Cortex of kidney (tissue), 1 donor: ENCODE measurements around the gene IVNS1ABP.
"Not testable (repeated sequence)": the region's sequence is repeated elsewhere in the genome, so short reads cannot be mapped to it uniquely, and the experiment has no call there.

Source experiments
- DNase-seq: peaks from one replicate; lab custom pipeline; 2025; lab: John Stamatoyannopoulos, UW

The IVNS1ABP gene

GRCh38 chr1:185334182-185334581, 17.1 kb upstream of the IVNS1ABP start:
- DNase-seq, result no peak

- DNase-seq, result no peak
Observed at GRCh38 chr1:185328255-185328654, 11.2 kb upstream of the IVNS1ABP start.

GRCh38 chr1:185325413-185325812, 8.4 kb upstream of the IVNS1ABP start:
- DNase-seq, result no peak

- DNase-seq, result no peak
Observed at GRCh38 chr1:185324118-185324517, 7.1 kb upstream of the IVNS1ABP start.

GRCh38 chr1:185322636-185323035, 5.6 kb upstream of the IVNS1ABP start:
- no peak for DNase-seq

- not testable (repeated sequence) for DNase-seq
Observed at GRCh38 chr1:185321653-185322221, 4.7 kb upstream of the IVNS1ABP start.

- DNase-seq, result not testable (repeated sequence)
Observed at GRCh38 chr1:185321104-185321503, 4.1 kb upstream of the IVNS1ABP start.

- no peak for DNase-seq
Observed at GRCh38 chr1:185319139-185319475, 2.1 kb upstream of the IVNS1ABP start.

- DNase-seq, result no peak
Observed at GRCh38 chr1:185318431-185319138, 1.5 kb upstream of the IVNS1ABP start.

- DNase-seq, result no peak
Observed at GRCh38 chr1:185317886-185318310, 855 bp upstream of the IVNS1ABP start.

- DNase-seq, result no peak
Observed at GRCh38 chr1:185316163-185317033, 645 bp downstream of the IVNS1ABP start.

- DNase-seq, result no peak
Observed at GRCh38 chr1:185315445-185316071, 1.5 kb downstream of the IVNS1ABP start.

- no peak for DNase-seq
Observed at GRCh38 chr1:185314411-185314810, 2.6 kb downstream of the IVNS1ABP start.

- DNase-seq, result no peak
Observed at GRCh38 chr1:185312361-185313138, 4.5 kb downstream of the IVNS1ABP start.

- DNase-seq, result no peak
Observed at GRCh38 chr1:185311589-185312225, 5.3 kb downstream of the IVNS1ABP start.

- no peak for DNase-seq
Observed at GRCh38 chr1:185309566-185309965, 7.5 kb downstream of the IVNS1ABP start.

GRCh38 chr1:185308126-185308525, 8.9 kb downstream of the IVNS1ABP start:
- DNase-seq, result no peak

- DNase-seq, result no peak
Observed at GRCh38 chr1:185305419-185305818, 11.6 kb downstream of the IVNS1ABP start.

GRCh38 chr1:185300152-185300551, 16.9 kb downstream of the IVNS1ABP start:
- no peak for DNase-seq

GRCh38 chr1:185297982-185298381, 19.1 kb downstream of the IVNS1ABP start:
- no peak for DNase-seq

GRCh38 chr1:185295091-185295490, 22.0 kb downstream of the IVNS1ABP start:
- DNase-seq, result no peak
